Fibroblast of the conjunctiva (primary cell): Measurements from ENCODE around the gene HIF3A.

Experiments used
- DNase-seq: peaks from one replicate; pipeline ENCODE4 v3.0.0-alpha.2; 2010; ENCODE audit warnings: low read depth

The HIF3A gene

GRCh38 chr19:46384396-46384795 is 87.6 kb downstream of the HIF3A start:
- DNase-seq = no peak

- DNase-seq = no peak
Observed at GRCh38 chr19:46385636-46386035, 88.8 kb downstream of the HIF3A start.

DNA sequence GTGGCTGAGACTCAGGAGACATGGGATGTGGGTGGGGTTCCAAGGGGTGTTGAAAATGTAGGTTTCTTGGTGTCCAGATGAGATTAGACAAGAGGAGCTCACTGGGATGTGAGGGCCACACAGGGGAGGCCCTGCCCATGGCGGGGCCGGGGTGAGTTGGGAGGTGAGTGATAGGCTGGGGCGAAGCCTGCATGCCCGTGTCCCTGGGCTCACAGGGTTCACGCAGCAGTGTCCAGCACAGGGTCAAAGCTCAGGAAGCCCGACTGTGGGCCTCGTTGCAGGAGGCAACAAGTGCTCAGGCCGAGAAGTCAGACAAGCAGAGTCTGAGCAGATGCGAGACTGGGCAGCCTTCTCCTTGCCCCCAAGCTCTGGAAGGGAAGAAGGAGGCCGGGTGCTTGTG is 89.3 kb downstream of the HIF3A start:
- no peak for DNase-seq

DNA sequence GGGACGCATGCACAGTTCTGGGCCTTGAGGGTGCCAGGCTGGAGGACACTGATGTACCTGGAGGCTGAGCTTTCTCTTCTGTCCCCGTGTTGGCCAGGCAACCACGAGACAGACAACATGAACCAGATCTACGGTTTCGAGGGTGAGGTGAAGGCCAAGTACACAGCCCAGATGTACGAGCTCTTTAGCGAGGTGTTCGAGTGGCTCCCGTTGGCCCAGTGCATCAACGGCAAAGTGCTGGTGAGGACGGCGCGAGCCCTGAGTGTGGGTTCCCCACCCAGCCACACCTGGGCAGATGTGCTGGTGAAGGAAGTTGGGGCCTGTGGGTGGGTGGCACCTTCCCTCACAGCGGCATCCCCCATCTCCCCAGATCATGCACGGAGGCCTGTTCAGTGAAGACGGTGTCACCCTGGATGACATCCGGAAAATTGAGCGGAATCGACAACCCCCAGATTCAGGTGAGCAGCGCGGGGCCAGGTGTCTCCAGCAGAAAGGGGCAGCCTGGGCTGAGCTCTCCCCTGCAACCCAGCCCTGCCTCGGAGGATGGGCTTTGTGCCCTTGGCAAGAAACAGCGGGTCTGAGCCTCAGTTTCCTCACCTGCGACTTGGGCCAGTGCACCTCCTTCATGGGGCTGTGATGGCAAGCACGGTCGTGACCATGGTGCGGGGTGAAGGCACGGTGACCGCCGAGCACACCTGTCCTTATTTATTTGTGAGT is 90.3 kb downstream of the HIF3A start:
- no peak for DNase-seq

DNA sequence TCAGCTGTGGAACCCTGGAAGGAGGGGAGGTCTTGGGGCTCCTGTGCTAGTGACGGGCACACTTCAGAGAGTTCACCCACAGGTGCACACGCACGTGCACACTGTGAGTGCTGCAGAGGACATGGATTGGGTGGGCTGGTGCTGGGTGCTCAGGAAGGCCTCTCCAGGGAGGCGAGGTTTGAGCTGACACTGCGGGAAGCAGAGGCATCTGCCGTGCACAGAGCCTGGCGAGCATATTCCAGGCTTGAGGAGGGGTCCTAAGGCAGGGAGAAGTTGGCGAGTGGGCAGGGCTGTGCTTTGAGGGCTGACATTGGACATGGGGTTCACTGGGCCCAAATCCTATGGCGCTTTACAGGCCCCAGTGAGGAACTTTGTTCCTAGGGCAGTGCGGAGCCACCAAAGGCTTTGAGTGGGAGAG is 90.9 kb downstream of the HIF3A start:
- DNase-seq = no peak

GRCh38 chr19:46388311-46389095 is 91.7 kb downstream of the HIF3A start:
- no peak for DNase-seq

DNA sequence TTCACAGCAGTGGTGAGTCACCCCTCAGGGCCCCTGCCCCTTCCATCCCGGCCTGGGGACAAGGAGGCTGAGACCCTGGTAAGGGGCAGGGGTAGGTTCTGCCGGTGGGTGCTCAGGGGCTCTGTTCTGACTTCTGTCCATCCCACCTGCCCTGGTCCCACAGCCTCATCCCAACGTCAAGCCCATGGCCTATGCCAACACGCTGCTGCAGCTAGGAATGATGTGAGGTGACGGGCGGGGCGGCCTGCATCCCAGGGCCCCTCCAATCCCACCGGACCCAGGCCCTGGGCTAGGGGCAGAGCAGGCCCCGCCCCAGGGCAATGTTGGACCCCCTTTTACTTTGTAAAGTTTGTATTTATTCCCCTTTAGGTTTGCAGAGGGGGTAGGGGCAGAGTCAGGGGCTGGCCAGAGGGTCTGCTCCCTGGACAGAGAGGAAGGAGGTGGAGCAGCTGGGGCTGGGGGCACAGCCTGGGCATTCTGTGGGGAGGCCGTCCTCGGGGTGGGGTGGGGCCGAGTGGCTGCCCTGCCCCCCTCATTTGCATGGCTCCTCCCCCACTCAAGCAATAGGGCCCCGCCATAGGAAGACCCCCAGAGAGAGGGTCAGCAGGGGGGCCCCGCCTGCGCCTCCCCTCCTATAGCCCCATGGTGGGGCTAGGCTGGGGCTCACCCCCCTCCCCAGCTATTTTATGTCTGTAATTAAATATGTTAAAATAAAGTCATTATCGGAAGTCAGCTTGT is 93.4 kb downstream of the HIF3A start:
- no peak for DNase-seq

GRCh38 chr19:46390866-46391265 is 94.0 kb downstream of the HIF3A start:
- DNase-seq = no peak

- DNase-seq = no peak
Observed at GRCh38 chr19:46391296-46392251, 94.7 kb downstream of the HIF3A start.

GRCh38 chr19:46392252-46392801 is 95.5 kb downstream of the HIF3A start:
- DNase-seq = no peak

- DNase-seq = no peak
Observed at GRCh38 chr19:46392837-46393236, 96.0 kb downstream of the HIF3A start.
